ENCODE results near the gene NOC4L.
A peak's percentile ranks its signal among the peaks of the same experiment; 100 is the strongest.
"Not testable (repeated sequence)": the region's sequence is repeated elsewhere in the genome, so short reads cannot be mapped to it uniquely, and the experiment has no call there.

NOC4L gene

DNA sequence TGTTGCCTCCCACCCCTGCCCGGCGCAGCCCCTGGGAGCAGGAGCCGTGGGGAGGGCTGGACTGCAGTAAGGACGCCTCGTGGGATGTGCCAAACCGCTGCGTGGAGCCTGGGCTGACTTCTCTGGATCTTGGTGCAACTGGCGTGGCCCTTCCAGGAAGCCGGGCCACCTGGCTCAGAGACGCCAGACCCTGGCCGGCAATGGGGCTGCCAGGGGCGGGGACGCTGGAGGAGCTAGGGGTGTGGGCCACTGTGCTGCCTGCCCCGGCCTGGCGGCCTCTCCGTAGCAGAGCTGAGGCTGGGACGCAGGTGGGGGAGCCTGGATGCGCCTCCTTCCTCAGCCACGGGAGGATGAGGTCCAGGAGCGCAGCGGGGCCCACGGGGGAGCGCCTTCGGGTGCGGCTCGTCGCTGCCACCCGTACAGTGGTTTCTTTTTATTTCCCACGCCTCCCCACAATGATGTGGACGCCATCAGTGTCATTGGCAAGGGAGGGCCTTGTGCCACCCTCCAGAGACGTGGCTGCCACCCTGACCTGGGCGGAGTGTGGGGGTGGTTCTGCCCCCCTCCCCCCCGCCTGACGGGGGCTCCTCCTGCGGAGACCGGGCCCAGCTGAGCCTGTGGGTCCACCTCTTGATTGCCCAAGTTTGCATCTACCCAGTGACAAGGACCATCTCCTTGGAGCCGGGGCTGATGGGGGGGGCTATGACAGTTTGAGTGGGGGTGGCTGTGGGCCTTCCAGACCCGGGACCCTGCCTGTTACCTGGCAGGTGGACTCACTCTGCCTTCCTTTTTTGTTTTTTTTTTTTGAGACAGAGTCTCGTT, 11.4 kb upstream of the NOC4L start:
- DNase-seq, result no peak
- H3K27me3 Mint-ChIP-seq, result no peaks in the 10 kb centered on the region
- peaks cover 6% of the 10 kb centered on the region for H3K9me3 Mint-ChIP-seq
- no peak overlapping the region for H3K4me3 Mint-ChIP-seq
- peaks cover 30% of the 10 kb centered on the region for H3K36me3 Mint-ChIP-seq (ENCODE audit: low read depth)
- no peak overlapping the region for H3K27ac Mint-ChIP-seq
- H3K4me1 Mint-ChIP-seq (ENCODE audit: low read depth), result no peaks in the 10 kb centered on the region

DNA sequence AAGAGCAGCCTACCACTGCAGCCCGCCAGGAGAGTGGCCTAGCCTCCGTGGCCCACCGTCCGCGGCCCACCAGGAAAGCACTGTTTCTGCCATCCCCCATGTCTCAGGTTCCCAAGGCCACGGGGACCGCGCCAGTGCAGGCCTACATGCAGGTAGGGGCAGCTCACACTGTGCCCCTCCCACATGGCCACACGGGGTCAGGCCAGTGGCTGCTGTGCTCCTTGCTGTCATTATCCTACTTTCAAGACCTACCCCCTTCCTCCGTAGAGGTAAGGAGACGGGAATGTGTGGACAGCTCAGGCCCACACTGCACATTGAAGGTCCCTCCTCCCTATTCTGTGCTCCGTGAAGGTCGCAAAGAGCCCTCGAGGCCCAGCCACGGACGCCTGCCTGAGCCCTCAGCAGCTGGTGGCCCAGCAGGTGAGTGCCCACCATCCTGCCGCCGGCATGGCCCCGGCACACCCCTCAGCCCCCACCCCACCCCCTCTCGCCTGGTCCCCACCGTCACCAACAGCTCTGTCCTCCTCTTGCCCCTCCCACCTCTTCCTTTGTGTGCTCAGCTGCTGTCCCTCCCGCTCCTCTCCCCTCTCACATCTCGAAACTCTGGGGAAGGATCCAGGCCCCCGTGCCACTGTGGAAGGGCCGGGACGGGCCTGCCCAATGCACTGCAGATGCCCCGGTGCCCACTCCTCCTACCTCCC, 10.2 kb upstream of the NOC4L start:
- Mint-ChIP-seq H3K27ac (no peak overlapping the region), H3K36me3 (ENCODE audit: low read depth) (peaks cover 26% of the 10 kb centered on the region)

DNA sequence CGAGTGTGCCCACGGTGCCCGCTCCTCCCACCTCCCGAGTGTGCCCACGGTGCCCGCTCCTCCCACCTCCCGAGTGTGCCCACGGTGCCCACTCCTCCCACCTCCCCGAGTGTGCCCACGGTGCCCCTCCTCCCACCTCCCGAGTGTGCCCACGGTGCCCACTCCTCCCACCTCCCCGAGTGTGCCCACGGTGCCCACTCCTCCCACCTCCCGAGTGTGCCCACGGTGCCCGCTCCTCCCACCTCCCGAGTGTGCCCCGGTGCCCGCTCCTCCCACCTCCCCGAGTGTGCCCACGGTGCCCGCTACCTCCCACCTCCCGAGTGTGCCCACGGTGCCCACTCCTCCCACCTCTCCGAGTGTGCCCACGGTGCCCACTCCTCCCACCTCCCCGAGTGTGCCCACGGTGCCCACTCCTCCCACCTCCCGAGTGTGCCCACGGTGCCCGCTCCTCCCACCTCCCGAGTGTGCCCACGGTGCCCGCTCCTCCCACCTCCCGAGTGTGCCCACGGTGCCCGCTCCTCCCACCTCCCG, 9.5 kb upstream of the NOC4L start:
- H3K36me3 Mint-ChIP-seq (ENCODE audit: low read depth), result peaks cover 29% of the 10 kb centered on the region
- DNase-seq; H3K4me3 Mint-ChIP-seq; H3K4me1 Mint-ChIP-seq (ENCODE audit: low read depth); H3K27me3 Mint-ChIP-seq; H3K27ac Mint-ChIP-seq; H3K9me3 Mint-ChIP-seq: not testable (repeated sequence)

More for the DNA sequence above, 10.2 kb upstream of the NOC4L start:
- Mint-ChIP-seq H3K27me3 (no peaks in the 10 kb centered on the region), H3K9me3 (no peaks in the 10 kb centered on the region), H3K4me3 (no peak overlapping the region), H3K4me1 (ENCODE audit: low read depth) (no peaks in the 10 kb centered on the region)
- no peak for DNase-seq

DNA sequence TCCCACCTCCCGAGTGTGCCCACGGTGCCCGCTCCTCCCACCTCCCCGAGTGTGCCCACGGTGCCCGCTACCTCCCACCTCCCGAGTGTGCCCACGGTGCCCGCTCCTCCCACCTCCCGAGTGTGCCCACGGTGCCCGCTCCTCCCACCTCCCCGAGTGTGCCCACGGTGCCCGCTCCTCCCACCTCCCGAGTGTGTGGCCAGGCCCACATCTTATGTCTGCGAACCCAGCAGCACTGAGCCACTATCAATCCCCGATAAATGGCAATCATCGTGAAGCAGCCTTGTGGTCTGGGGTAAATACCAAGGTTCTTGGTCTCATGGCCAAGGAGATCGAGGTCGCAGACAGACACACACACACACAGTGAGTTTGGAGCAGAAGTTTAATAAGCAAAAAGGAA, 8.0 kb upstream of the NOC4L start:
- not testable (repeated sequence) for H3K4me3 Mint-ChIP-seq; H3K4me1 Mint-ChIP-seq (ENCODE audit: low read depth); H3K27me3 Mint-ChIP-seq; H3K9me3 Mint-ChIP-seq; DNase-seq
- Mint-ChIP-seq H3K27ac (peak overlapping the region; percentile 73), H3K36me3 (ENCODE audit: low read depth) (peaks cover 38% of the 10 kb centered on the region)

DNA sequence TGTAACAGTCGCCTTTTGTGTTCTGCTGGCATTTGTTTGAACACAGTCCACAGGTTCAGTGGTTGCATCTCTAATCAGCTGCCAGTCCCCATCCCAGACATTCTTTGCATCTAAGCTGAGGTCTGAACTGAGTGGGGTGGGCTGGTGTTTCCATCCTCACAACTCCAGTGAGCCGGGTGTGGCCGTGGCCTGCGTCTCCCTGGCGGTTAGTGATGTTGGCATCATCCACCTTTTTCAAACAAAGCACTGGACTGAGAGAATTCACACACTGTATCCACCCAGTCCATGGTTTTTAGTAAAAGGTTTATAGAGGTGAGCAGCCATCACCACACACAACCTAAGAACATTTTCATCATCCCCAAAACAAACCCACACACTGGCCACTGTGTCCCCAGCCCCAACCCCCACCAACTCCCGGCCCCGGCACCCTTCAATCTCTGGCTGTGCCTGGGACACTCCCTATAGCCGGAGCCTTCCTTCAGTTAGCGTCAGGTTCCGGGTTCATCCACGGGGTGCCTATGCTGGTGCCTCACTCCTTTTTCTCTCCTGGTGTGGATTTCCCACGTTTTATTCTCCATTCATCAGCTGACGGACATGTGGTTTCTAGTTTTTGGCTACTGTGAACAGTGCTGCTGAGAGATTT, 6.7 kb upstream of the NOC4L start:
- Mint-ChIP-seq H3K27me3 (no peaks in the 10 kb centered on the region), H3K4me1 (ENCODE audit: low read depth) (peaks cover 5% of the 10 kb centered on the region), H3K27ac (no peak overlapping the region), H3K4me3 (no peak overlapping the region), H3K9me3 (no peaks in the 10 kb centered on the region), H3K36me3 (ENCODE audit: low read depth) (peaks cover 50% of the 10 kb centered on the region)
- no peak for DNase-seq

DNA sequence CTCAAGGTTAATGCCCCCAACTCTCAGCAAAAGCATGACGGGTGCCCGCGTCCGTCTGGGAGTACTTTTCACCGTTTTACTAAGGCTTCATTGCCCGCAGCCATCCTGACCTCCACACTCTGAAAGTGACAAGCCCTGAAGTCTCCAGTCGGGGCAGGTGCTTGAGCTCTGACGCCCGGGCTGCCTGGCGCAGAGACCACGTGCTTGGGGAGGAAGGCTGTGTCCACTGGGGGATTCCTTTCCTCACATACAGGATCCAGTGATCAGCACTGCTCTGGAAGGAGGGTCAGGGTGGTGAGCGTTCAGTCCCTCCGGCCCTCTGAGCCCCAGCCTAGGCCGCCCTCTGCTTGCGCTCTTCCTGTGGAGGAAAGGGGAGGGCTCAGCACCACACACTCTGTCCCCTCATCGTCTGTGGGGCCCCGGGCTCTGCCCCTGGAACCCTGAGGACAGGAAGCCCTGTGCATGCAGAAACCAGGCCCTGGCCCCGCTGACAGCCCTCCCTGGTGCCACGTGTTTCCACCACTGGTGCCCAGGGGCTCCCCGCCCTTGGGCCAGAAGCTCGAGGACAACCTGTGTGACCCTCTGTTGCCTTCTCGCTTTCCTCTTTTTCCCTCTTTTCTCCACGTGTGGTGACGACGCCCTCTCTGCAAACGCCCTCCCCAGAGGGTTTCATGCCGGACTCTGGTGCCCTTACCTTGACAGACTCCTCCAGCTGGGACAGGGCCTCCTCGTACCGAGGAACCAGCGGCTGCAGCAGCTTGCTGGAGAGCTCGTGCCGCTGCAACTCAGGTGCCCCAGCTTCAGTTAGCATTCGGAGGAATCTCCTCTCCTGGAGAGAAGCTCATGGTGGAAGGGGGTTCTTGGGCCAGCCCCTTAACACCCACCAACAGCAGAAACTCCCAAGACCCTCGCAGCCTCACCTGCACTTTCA, 5.1 kb upstream of the NOC4L start:
- peak overlapping the region; percentile 65 for H3K27ac Mint-ChIP-seq
- H3K27me3 Mint-ChIP-seq, result no peaks in the 10 kb centered on the region
- peaks cover 12% of the 10 kb centered on the region for H3K4me1 Mint-ChIP-seq (ENCODE audit: low read depth)
- no peaks in the 10 kb centered on the region for H3K9me3 Mint-ChIP-seq
- peaks cover 56% of the 10 kb centered on the region for H3K36me3 Mint-ChIP-seq (ENCODE audit: low read depth)
- no peak overlapping the region for H3K4me3 Mint-ChIP-seq
- no peak for DNase-seq

DNA sequence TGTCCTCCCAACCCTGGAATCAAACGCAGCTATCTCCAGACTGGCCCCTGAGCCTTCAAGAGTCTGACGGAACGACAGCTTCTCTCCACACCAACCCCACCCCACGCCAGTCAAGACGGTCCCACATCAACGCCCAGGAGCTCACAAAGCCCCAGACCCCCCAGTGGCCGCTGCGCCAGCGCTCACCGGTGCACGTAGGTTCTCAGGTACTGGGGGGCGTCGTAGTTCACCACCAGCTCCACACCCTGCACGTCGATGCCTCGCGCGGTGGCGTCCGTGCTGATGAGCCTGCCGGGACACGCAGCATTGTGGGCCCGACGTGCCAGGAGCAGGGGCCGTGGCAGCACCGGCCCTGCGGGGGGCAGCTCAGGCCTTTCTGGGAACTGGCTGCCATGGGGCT, 4.3 kb upstream of the NOC4L start:
- Mint-ChIP-seq H3K36me3 (ENCODE audit: low read depth) (peaks cover 61% of the 10 kb centered on the region), H3K9me3 (no peaks in the 10 kb centered on the region), H3K4me1 (ENCODE audit: low read depth) (peaks cover 14% of the 10 kb centered on the region), H3K27ac (peak overlapping the region; percentile 65), H3K4me3 (no peak overlapping the region), H3K27me3 (no peaks in the 10 kb centered on the region)
- DNase-seq, result no peak

DNA sequence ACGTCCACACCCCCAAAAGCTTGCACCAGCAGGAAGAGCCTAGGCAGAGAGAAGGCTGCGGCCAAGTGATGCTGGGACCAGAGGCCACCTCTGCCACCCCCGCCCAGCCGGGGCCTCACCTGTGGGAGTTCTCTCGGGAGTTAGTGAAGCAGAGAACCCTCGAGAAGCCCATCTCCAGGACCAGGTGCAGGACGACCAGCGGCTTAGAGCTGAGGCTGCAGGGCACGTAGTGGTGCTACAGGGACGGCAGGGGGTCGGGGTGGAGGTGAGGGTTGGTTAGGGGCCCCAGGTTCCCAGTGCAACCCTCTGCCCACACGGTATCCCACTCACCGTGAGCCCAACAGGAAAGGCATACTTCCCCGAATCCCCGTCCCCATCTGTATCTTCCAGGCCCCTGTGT, 3.8 kb upstream of the NOC4L start:
- H3K27me3 Mint-ChIP-seq, result no peaks in the 10 kb centered on the region
- H3K4me1 Mint-ChIP-seq (ENCODE audit: low read depth), result peaks cover 20% of the 10 kb centered on the region
- H3K36me3 Mint-ChIP-seq (ENCODE audit: low read depth), result peaks cover 67% of the 10 kb centered on the region
- H3K4me3 Mint-ChIP-seq, result no peak overlapping the region
- no peak for DNase-seq
- H3K27ac Mint-ChIP-seq, result no peak overlapping the region
- no peaks in the 10 kb centered on the region for H3K9me3 Mint-ChIP-seq

DNA sequence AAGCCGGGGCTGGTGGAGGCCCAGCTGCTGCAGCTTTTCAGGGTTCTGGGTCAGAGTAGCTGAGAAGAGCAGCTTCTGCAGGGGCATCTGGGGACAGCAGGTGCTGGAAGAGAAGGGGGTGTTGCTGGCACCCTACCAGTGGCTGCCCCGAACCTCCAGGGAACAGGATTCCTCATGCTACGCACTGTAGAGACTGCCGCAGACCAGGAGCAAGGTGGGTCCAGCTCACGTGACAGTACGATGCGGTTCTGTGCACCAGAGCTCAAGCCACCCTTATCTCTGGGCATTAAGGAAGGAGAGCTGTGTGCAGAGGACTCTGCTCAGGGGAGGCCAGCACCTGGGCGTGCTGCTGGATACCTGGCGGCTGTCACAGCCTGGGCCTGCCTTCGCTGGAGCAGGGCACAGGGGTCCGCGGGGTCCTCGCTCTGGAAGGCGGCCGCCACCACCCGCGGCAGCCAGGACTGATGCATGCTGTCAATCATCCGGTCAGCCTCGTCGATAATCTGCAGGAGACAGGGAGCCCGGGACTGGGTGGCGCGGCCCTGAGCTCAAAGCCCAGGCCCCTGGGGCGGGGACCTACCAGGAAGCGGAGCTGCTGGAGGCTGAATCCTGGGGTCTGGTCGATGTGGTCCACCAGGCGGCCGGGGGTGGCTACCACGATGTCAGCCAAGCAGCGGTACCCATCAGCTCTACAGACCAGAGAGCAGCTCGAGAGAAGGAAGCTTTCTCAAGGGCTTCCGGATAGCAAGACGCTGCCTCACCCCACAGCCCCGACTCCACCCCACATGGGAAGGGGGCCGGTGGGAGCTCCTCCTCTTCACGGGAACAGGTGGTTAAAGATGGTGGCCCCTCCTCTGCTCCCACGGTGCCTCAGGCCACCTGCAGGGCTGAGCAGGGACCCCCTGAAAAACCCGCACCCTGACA, 3.1 kb upstream of the NOC4L start:
- Mint-ChIP-seq H3K4me3 (no peak overlapping the region), H3K36me3 (ENCODE audit: low read depth) (peaks cover 74% of the 10 kb centered on the region), H3K27me3 (no peaks in the 10 kb centered on the region), H3K9me3 (no peaks in the 10 kb centered on the region), H3K4me1 (ENCODE audit: low read depth) (peaks cover 27% of the 10 kb centered on the region), H3K27ac (no peak overlapping the region)
- DNase-seq, result no peak

DNA sequence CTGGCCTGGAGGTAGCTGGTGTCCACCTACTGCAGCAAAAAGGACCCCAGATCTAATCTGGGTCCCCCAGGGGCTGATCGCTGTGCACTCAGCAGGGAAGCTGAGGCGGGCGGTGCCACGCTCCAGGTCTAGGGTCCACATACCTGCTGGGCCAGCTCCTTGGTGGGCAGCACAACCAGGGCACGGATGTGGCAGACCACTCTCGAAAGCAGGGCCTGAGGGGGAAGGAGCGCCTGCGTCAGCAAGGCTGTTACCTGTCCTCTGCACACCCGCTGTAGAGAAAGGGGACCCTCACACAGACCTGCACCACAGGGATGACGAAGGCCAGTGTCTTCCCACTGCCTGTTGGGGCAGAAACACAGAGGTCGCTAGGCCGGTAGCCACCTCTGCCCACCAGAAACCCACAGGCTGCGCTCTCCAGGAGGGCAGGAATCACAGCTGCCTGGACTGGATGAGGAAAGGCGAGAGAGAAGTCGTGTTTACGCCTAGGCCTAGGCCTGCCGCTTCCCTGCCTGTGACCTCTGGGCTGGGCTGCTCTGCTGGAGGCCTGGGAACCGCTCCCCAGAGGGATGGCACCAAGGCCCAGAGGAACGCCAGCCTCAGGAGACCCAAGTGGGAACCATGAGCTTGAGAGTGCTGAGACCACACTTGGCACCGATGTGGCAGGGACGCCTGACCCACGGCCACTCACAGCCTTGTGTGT, 2.1 kb upstream of the NOC4L start:
- peak overlapping the region; percentile 64 for H3K27ac Mint-ChIP-seq
- H3K27me3 Mint-ChIP-seq, result no peaks in the 10 kb centered on the region
- H3K4me3 Mint-ChIP-seq, result peak overlapping the region; percentile 84
- H3K4me1 Mint-ChIP-seq (ENCODE audit: low read depth), result peaks cover 34% of the 10 kb centered on the region
- no peaks in the 10 kb centered on the region for H3K9me3 Mint-ChIP-seq
- H3K36me3 Mint-ChIP-seq (ENCODE audit: low read depth), result peaks cover 80% of the 10 kb centered on the region
- no peak for DNase-seq

DNA sequence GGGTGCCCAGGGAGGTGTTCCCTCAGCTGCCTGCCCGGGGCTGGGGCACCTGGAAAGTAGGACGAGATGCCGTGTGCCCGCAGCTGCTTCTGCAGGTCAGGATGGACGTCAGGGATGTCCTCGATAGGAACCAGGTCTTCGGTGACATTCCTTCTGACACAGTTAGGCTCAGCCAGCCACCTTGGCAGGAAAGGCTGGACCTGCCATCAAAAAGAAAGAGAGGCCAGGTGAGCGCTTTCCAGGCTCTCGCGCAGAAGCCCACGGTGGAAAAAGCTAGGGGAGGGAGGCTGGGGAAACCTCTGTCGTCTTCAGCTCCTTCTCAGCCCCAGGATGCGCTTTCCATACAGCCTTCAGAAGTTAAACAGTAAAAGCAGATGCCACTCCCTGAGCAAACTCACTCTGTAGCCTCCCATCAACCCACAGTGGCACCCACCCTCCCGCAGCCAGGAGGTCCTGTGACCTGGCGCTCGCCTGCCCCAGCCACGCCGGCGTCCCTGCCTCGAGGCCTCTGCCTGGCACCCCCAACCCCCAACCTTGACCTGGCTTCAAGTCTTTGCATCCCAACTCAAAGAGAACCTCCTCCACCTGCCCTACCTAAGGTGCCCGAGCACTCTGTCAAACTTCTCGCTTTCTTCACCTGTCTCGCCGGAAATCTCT, 1.4 kb upstream of the NOC4L start:
- DNase-seq, result no peak
- H3K36me3 Mint-ChIP-seq (ENCODE audit: low read depth), result peaks cover 74% of the 10 kb centered on the region
- no peaks in the 10 kb centered on the region for H3K27me3 Mint-ChIP-seq
- no peaks in the 10 kb centered on the region for H3K9me3 Mint-ChIP-seq
- H3K27ac Mint-ChIP-seq, result peak overlapping the region; percentile 66
- H3K4me1 Mint-ChIP-seq (ENCODE audit: low read depth), result peaks cover 34% of the 10 kb centered on the region
- peak overlapping the region; percentile 84 for H3K4me3 Mint-ChIP-seq

DNA sequence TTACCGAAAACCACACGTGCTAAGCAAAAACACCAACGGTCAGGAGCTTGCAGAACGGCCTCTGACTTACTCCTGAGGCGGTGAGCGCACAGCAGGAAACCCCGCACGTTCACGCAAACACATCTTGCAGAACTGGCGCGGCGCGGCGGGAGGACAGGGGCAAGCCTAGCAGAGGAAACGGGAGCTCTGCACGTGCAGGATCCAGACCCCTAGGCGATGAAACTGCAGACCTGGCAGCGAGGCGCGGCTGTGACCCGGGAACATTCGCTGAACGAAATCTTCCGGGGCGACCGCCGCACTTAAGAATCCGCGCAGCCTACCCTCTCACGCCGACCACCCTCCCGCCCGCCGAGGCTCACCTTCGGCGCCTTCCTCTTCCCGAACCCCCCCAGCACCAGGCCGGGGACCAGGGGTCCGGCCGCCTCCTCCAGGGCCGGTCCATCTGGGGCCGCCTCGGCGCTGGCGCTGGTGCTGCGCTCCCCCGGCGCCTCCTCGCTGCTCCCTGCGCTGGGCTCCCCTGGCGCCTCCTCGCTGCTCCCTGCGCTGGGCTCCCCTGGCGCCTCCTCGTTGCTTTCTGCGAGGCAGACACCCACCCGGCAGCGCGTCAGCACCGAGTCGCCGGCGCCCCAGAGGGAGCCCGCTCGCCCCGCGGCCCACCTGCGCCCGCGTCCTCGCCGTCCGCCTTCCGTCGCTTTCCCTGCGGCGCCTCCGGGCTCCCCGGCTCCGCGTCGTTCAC, 753 bp upstream of the NOC4L start:
- H3K27ac Mint-ChIP-seq, result peak overlapping the region; percentile 66
- no peaks in the 10 kb centered on the region for H3K27me3 Mint-ChIP-seq
- DNase-seq, result no peak
- H3K36me3 Mint-ChIP-seq (ENCODE audit: low read depth), result peaks cover 76% of the 10 kb centered on the region
- H3K9me3 Mint-ChIP-seq, result no peaks in the 10 kb centered on the region
- H3K4me3 Mint-ChIP-seq, result peak overlapping the region; percentile 84
- peaks cover 34% of the 10 kb centered on the region for H3K4me1 Mint-ChIP-seq (ENCODE audit: low read depth)
